Right renal cortex interstitium (tissue), 3 donors: ENCODE data around the gene ITLN2. TPM values are rescaled to one million over a fixed set of nuclear protein-coding genes. Genes with fewer than 3 reads are reported as not detected.
"Not testable (repeated sequence)": the region's sequence is repeated elsewhere in the genome, so short reads cannot be mapped to it uniquely, and the experiment has no call there.

Source experiments
- DNase-seq, 3 donors: peaks; one replicate each; pipeline ENCODE4 v3.0.0-alpha.2; 2013; ENCODE audit warnings: low read depth in 3 of 3, low spot score in 2 of 3
- polyA plus RNA-seq, 3 donors: library from polyadenylated mRNA; unstranded; fragments of 120-200 nt; gene quantifications; one replicate each; pipeline ENCODE4 v1.2.1, GENCODE V29; 2013; ENCODE audit not compliant: insufficient read length in 3 of 3

ITLN2 gene
- polyA plus RNA-seq, 3 donors = 0.47 TPM; not detected in 2

- no peak for DNase-seq
Measured at GRCh38 chr1:160910170-160910750, 44.3 kb downstream of the ITLN2 start.

DNA sequence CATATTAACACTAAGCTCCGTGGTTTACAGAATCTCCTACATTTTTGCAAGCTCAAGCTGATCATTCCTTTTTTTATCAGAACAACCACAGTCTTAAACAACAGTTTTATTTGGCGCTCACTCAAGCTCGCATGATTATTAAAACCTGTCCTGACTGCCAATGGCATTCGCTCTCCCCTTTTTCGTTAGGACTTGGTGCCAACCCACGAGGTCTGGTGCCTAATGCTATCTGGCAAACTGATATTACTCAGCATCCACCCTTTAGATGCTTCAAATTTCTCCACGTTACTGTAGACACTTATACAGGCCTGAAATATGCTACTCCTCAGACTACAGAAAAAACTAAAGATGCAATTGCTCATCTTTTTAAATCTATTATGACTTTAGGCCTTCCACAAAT is 46.6 kb downstream of the ITLN2 start:
- DNase-seq = no peak

DNA sequence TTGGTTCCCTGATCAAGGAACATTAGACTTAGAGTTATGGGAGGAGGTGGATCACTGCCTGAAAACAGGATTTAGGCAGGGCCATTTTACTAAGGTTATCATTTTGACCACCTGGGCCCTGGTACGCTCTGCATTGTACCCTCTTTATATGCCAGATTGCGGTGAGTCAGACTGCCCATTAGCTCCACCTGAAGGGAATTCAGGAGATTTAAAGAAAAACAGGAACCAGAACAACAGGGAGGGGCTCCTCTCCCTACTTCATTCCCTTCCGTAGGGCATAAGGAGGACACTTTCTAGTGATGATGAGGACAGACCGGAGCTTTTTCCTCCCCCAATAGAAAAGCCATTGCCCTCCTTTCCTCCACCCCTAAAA is 49.0 kb downstream of the ITLN2 start:
- no peak for DNase-seq

DNA sequence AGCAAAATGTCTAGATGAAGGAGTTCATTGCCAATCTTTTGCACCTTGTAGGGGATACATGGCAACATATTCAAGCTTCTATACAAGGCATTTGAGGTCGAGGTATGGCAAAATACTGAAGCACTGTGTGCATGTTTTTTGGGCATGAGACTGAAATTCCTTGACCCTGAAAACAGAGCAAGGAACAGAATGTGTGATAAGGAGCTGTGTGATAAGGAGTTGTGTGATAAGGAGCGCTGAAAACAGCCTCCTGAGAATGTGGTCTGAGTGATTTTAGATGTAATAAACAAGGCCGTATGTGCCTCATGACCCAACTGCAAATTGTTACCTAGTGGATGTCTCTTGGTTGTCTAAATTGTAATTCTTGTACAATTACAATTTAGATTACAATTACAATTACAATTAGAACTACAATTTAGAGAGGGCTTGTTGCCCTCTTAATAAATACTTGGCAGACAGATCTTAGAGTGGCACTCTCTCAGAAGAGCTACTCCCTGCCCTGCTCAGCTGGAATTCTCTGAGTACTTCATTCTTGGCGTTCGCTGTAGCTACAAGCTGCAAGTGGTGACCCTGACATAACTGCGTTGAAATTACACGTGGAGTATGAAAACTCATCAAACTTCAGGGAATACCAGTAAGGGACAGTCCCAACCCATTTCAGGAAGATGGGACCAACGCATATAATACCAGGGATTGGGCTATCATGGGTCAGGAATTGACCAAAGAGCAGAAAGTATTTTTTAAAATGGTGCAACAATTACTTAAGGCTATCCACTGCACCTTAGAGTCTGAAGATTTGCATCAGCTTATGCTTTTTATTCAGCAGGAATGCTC is 49.6 kb downstream of the ITLN2 start:
- DNase-seq = no peak

- DNase-seq = not testable (repeated sequence)
Measured at GRCh38 chr1:160902251-160902650, 52.4 kb downstream of the ITLN2 start.

GRCh38 chr1:160901768-160902167 is 52.8 kb downstream of the ITLN2 start:
- no peak for DNase-seq

DNA sequence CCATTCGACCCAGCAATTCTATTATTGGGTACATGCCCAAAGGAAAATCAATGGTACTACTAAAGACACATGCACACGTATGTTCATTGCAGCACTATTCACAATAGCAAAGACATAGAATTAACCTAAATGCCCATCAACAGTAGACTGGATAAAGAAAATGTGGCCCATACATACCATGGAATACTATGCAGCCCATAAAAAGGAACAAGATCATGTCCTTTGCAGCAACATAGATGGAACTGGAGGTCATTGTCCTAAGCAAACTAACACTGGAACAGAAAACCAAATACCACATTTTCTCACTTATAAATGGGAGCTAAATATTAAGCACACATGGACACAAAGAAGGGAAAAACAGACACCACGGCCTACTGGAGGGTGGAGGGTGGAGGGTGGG is 53.9 kb downstream of the ITLN2 start:
- not testable (repeated sequence) for DNase-seq

Other genes starting within 250 kb of the ITLN2 start
- 1 to 10 TPM; 2.0 to 2.3 (median 2.2) TPM for gene CD48, start 243.0 kb downstream of the ITLN2 start, polyA plus RNA-seq
- gene SLAMF7, start 215.6 kb downstream of the ITLN2 start, polyA plus RNA-seq = under 1 TPM; 0.24 to 0.52 (median 0.28) TPM
- under 1 TPM; 0.06 to 0.22 (median 0.10) TPM for gene LY9, start 158.6 kb downstream of the ITLN2 start, polyA plus RNA-seq
- gene CD244, start 91.9 kb downstream of the ITLN2 start, polyA plus RNA-seq = under 1 TPM; 0.16 to 0.40 (median 0.29) TPM
- 1 to 10 TPM; 1.0 to 2.8 (median 1.2) TPM for gene ITLN1, start 69.6 kb downstream of the ITLN2 start, polyA plus RNA-seq
- 100 to 1,000 TPM in 1 of 3 donors, 10 to 100 TPM in 2; 93.8 to 100 (median 93.9) TPM for gene F11R, start 66.3 kb upstream of the ITLN2 start, polyA plus RNA-seq
- gene TSTD1, start 84.2 kb upstream of the ITLN2 start, polyA plus RNA-seq = 10 to 100 TPM; 43.0 to 52.1 (median 49.5) TPM
- gene USF1, start 91.2 kb upstream of the ITLN2 start, polyA plus RNA-seq = 10 to 100 TPM; 55.5 to 60.9 (median 60.2) TPM
- 1 to 10 TPM; 1.9 to 2.2 (median 2.0) TPM for gene ARHGAP30, start 115.1 kb upstream of the ITLN2 start, polyA plus RNA-seq
- 1 to 10 TPM; 1.4 to 3.9 (median 3.5) TPM for gene NECTIN4, start 134.7 kb upstream of the ITLN2 start, polyA plus RNA-seq
- gene KLHDC9, start 143.6 kb upstream of the ITLN2 start, polyA plus RNA-seq = 10 to 100 TPM; 16.4 to 18.7 (median 17.6) TPM
- gene PFDN2, start 163.2 kb upstream of the ITLN2 start, polyA plus RNA-seq = 10 to 100 TPM; 79.7 to 87.7 (median 84.3) TPM
- gene NIT1, start 163.3 kb upstream of the ITLN2 start, polyA plus RNA-seq = 10 to 100 TPM; 49.0 to 52.7 (median 51.3) TPM
- 10 to 100 TPM; 41.5 to 46.0 (median 43.2) TPM for gene DEDD, start 177.9 kb upstream of the ITLN2 start, polyA plus RNA-seq
- gene UFC1, start 199.2 kb upstream of the ITLN2 start, polyA plus RNA-seq = 100 to 1,000 TPM; 173 to 177 (median 174) TPM
- 10 to 100 TPM; 43.4 to 48.1 (median 47.9) TPM for gene USP21, start 204.7 kb upstream of the ITLN2 start, polyA plus RNA-seq
- gene PPOX, start 211.6 kb upstream of the ITLN2 start, polyA plus RNA-seq = 10 to 100 TPM; 31.9 to 38.8 (median 35.0) TPM
- 10 to 100 TPM; 31.5 to 37.3 (median 34.1) TPM for gene B4GALT3, start 222.7 kb upstream of the ITLN2 start, polyA plus RNA-seq
- gene ADAMTS4, start 244.2 kb upstream of the ITLN2 start, polyA plus RNA-seq = 1 to 10 TPM in 2 of 3 donors, under 1 TPM in 1; 0.83 to 1.1 (median 1.1) TPM
- gene NDUFS2, start 247.6 kb upstream of the ITLN2 start, polyA plus RNA-seq = 100 to 1,000 TPM; 206 to 223 (median 214) TPM